Stimulated activated CD4-positive, alpha-beta T cell treated with anti-CD3 and anti-CD28 coated beads, Interleukin-15, amount 100 ng/mL, for 1 hour (primary cell): ENCODE results near the gene REG3A.

ENCODE experiments used
- DNase-seq, 2 donors: peaks; one replicate each; pipeline ENCODE4 v3.0.0-alpha.2; 2020; ENCODE audit warnings: low read depth in 1 of 2, low spot score in 1 of 2

REG3A gene

GRCh38 chr2:79159653-79160052 is at the start of gene REG3A:
TSS of gene REG3A (minus strand) at chr2:79159753. CDS start at chr2:79159405, 348 bp downstream.
- DNase-seq = no peak

- DNase-seq = no peak
Measured at GRCh38 chr2:79200762-79201161, 41.2 kb upstream of the REG3A start.

DNA sequence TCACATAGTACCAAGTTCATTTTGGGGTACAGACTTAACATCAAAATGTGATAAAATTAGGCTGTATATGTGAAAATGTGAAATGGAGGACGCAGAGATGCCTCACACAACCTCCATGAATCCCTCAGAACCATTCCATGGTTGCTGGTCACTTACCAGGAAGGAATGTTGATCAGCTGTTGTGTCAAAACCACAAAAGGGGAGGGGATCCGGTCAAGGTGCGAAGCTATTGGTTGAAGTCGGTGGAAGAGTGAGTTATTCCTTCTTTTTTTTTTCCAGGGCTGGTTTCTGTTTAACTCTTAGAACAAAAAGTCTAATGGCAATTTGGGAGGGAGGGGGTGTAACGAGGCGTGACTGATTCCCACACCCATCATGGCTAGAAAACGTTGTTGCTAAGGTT is 32.3 kb upstream of the REG3A start:
- DNase-seq = no peak

DNA sequence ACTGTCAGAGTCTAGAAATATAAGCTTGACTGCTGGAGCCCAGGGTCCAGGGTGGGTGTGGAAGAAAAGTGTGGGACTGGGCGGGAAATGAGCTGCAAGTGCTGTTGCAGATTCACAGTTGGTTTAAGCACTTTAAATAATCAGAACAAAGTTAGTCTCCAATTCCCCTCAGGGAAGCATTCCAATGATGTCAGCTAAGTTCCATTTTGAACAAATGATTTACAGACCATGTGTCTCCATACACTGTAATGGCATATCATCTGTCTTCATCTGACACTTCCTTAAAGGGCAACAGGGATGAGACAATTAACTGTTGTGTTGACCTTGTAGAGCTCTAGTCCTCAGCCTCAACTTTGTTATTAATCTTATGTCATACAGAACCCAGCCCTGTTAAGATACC is 31.5 kb upstream of the REG3A start:
- DNase-seq = no peak

DNA sequence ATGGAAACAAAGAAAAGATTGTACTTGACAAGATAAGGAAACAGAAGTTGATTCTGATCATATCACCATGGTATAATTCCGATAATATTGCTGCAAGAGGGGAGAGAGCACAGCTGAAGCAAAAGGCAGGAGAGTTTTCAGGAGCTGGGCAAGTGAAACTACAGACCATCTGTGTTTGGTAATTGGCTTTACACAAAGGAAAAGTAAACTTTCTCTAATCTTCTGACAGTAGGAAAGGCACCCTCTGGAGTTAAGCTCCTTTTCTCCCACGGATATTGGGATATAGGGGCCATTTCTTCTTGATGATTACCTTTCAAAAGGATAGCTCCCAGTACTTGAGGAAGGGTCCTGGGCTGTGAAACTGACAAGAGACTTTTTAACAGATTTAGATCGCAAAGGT is 29.9 kb upstream of the REG3A start:
- no peak for DNase-seq

DNA sequence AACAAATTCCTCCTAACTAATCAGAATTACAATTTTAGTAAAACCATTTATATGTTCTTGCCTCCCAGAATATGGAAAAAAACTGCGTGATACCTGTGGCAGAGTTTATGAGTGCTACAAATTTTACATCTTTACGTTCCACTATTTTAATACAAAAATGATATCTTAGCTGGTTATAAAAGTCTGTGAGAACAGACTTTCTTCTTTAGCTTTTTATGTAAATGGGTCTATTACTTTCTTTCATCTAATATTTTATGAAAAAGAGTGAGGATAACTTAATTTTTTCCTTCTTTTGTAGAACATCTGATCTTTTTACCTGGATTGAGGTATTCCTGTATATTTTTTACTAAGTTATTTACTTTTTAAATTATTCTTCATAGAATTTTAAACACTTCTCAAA is 22.1 kb upstream of the REG3A start:
- DNase-seq = no peak

DNA sequence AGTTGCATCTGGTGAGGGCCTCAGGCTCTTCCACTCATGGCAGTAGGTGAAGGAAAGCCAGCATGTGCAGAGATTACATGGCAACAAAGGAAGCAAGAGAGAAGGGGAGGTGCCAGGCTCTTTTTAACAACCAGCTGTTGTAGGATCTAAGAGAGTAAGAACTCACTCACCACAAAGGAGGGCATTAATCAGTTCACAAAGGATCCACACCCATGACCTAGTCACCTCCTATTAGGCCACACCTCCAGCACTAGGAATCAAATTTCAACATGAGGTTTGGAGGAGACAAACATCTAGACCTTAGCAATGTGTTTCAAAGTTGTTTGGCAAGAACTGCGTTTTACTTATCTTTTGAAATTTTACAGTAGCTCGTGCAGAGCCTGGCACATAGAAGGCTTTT is 20.5 kb upstream of the REG3A start:
- DNase-seq = no peak

GRCh38 chr2:79179036-79179435 is 19.5 kb upstream of the REG3A start:
- DNase-seq = no peak

- DNase-seq = no peak
Measured at GRCh38 chr2:79178076-79178674, 18.6 kb upstream of the REG3A start.

DNA sequence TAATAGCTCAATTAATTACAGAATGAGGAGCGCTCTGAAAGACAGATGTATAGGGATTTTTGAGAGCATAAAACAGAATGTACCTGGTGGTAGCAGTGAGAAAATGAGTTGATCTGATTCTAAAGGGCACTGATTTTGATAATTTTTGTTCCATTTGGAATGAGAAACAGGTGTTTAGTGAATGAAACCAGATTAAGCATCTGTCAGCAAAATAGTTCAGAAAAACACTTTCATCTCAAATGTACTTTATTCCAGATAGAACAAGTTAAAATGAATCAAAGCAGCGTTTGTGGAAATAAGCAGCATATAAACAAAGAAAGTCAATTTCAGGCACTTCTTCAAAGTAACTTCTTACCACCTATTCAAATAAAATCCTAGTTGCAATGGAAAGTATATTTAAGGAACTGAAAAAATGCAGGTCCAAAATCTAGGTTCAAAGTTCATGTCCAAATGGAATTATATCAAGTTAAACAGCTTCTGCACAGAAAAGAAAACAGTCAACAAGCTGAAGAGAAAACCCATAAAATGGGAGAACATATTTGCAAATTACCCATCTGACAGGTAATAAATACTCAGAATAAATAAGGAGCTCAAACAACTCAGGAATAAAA is 11.9 kb upstream of the REG3A start:
- DNase-seq = no peak

- no peak for DNase-seq
Measured at GRCh38 chr2:79162801-79163200, 3.2 kb upstream of the REG3A start.

DNA sequence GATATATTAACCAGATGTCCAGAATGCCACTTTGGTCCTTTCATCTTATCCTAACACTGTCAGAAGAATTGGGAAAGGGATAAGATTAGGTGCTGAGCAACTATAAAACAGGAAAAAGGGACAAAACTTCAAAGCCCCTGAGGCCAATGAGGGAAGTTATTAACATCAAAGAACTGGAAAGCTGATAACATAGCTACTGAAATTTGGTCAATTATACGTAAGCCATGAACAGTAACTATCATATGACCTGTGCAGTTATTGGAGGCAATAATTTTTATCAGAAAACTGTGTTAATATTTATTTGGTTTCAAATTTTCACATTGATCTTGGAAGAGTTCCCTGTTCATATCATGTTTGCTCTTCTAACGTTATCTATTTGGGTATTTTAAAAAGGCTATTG is 2.6 kb upstream of the REG3A start:
- no peak for DNase-seq

DNA sequence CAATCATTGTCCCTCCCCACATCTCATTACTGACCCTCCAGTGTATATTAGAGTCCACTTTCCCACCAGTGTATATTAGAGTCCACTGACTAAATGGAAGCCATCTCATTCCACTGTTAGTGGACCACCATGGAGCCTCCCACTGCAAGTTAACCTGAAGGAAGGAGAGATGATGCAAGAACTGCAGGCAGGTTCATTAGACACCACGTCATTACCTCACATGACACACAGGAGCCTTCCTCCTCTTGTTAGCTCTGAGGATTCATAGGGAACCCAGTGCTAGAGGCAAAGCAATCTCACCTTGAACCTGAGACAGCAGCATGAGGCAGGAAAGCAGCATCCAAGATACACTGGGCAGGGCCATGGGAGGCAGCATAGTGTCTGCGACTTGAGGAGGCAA is 523 bp downstream of the REG3A start:
- no peak for DNase-seq

- no peak for DNase-seq
Measured at GRCh38 chr2:79155826-79156476, 3.6 kb downstream of the REG3A start.

GRCh38 chr2:79139423-79139822 is 20.1 kb downstream of the REG3A start:
- DNase-seq = no peak

GRCh38 chr2:79138385-79138784 is 21.2 kb downstream of the REG3A start:
- no peak for DNase-seq

DNA sequence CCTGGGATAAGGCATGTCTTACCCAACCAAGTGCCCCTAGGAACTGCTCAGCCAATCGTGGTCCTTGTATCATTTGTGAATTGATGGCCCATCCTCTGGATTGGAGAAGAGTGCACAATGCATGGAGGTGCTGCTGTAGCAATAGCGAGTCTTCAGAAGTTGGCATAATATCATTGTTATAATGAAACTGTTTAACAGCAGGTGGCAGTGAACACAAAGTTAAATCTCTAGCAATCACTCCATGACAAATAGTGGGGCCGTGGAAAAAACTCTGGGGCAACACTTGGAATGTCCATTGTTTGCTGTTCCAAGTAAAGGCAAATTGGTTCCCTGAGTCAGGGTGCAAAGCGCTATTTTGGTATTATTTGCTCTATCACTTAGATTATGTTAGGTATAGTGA is 27.9 kb downstream of the REG3A start:
- DNase-seq = no peak

- DNase-seq = no peak
Measured at GRCh38 chr2:79129804-79130203, 29.7 kb downstream of the REG3A start.

GRCh38 chr2:79129260-79129659 is 30.3 kb downstream of the REG3A start:
- no peak for DNase-seq

DNA sequence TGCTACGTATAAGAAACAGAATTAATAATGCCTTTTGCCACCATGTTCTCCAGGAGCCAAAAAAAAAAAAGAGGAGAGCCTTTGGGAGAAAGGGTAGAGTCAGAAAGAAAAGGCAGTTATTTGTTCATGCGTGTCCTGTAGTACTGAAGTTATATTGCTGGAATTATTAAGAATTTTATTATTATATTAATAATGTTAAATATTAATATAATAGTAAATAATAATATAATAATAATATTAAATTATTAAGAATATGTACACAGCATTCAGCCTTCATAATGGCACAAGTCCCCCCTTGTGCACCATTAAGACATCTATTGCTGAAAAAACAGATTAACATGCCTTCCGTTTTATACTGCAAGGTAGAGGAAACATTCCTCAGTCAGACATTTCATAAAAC is 31.1 kb downstream of the REG3A start:
- no peak for DNase-seq

DNA sequence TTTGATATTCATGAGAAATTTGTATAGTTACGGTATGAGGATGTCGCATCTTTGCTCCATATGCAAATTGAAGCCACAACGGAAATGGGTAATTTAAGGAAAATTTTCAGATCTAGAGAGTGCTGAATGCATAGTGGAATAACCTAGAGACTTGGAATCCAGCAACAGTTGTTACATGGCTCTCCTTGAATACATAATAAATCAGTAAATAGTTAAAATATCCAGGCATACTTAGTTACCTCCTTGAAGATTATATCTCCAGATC is 33.9 kb downstream of the REG3A start:
- DNase-seq = no peak

DNA sequence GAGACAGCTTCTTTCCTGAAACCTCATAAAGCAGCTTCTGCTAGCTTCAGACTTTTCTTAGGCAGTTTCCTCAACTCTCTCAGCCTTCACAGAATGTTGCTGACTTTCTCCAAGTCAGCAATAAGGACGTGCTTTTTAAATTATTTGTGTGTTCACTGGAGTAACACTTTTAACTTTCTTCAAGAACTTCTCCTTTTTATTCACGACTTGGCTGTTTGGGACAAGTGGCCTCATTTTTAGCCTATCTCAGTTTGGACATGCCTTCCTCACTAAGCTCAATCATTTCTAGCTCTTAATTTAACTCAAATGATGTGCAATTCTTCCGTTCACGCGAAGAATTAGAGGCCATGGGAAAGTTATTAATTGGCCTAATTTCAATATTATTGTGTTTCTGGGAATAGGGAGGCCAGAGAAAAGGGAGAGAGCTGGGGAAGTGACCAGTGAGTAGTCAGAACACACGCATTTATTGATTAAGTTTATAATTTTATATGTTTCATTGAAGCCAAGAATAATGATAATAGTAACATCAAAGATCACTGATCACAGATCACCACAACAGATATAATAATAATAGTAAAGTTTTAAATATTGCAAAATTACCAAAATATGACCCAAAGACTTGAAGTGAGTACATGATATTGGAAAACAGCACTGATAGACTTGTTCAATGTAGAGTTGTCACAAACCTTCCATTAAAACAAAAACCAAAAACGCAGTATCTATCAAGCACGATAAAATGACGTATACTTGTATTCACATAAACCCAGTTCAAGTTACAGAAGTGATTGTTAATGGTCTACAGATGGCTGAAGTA is 34.4 kb downstream of the REG3A start:
- no peak for DNase-seq
